HCT116 (cell line): ENCODE data around the gene TLE4. TPM values are rescaled to one million over a fixed set of nuclear protein-coding genes. Genes with fewer than 3 reads are reported as not detected.

Source experiments
- ATAC-seq: fragments of 200-7000 bp; cut with Tn5 transposase; 2 replicates; pipeline ENCODE4 v1.9.1; 2020; ENCODE audit warnings: mild to moderate bottlenecking, moderate library complexity
- BruUV-seq: library from RNA; stranded (reverse); fragments of 400-500 nt; replicated peaks from 2 replicates; lab custom pipeline; 2021; lab: Mats Ljungman, UMichigan
- CTCF ChIA-PET: fragments of 300-600 bp; sonication (Branson Sonifier 250); formaldehyde crosslinking; loops from one replicate; lab custom pipeline; 2021; ENCODE audit warnings: antibody characterized with exemption; lab: Charles Lee
- POLR2A ChIA-PET: fragments of 300-600, 350-600 bp; sonication (Branson Sonifier 250); formaldehyde crosslinking; loops from one replicate; lab custom pipeline; 2021; ENCODE audit warnings: antibody characterized with exemption; lab: Charles Lee
- RAD21 ChIA-PET, 2 experiments: fragments of 300-600 bp; sonication (Branson Sonifier 250); formaldehyde crosslinking; loops; one replicate each; lab custom pipeline; 2023; ENCODE audit warnings: low total read pairs in 2 of 2; ENCODE audit not compliant: uncharacterized antibody in 2 of 2, unreplicated experiment in 2 of 2, low non-redundant PET in 1 of 2; lab: Charles Lee
- DNase-seq: peaks from one replicate; pipeline ENCODE4 v3.0.0-alpha.2; 2010; ENCODE audit warnings: low read depth, low spot score
- H2AFZ ChIP-seq: fragments of 200-600 bp; shearing (Covaris generic), sonication (generic); 2 replicates; pipeline ENCODE4 v1.6.1; 2017; ENCODE audit warnings: low read depth, mixed run types, mixed read lengths, antibody characterized with exemption, low read length; ENCODE audit not compliant: poor library complexity, severe bottlenecking
- H3K27ac ChIP-seq: 2 replicates; pipeline ENCODE4 v1.5.1; 2012; ENCODE audit warnings: low read depth, low read length
- H3K27me3 ChIP-seq: fragments of 200-600 bp; sonication (generic); 2 replicates; pipeline ENCODE4 v1.6.1; 2016; ENCODE audit warnings: mixed run types, low read length, mixed read lengths; ENCODE audit not compliant: insufficient read depth
- H3K36me3 ChIP-seq, 2 experiments: fragments of 200-500 bp in 1 of 2; fragments of 200-600 bp in 1 of 2; sonication (Bioruptor generic) in 1 of 2; sonication (generic) in 1 of 2; 2 replicates each; pipeline versions ENCODE4 v1.5.1 to v1.6.1; 2014 to 2016; ENCODE audit warnings: low read length in 2 of 2, inconsistent platforms in 1 of 2, mixed read lengths in 1 of 2, mixed run types in 1 of 2; ENCODE audit not compliant: insufficient read depth in 2 of 2, control insufficient read depth in 1 of 2
- H3K4me1 ChIP-seq, 2 experiments: fragments of 200-600 bp in 1 of 2; sonication (generic) in 1 of 2; 2 replicates each; pipeline versions ENCODE4 v1.5.1 to v1.6.1; 2012 to 2017; ENCODE audit warnings: low read length in 2 of 2, inconsistent platforms in 1 of 2, mild to moderate bottlenecking in 1 of 2, mixed read lengths in 1 of 2, mixed run types in 1 of 2, moderate library complexity in 1 of 2; ENCODE audit not compliant: insufficient read depth in 2 of 2, control insufficient read depth in 1 of 2
- H3K4me2 ChIP-seq: fragments of 200-600 bp; sonication (generic); 2 replicates; pipeline ENCODE4 v1.6.1; 2017; ENCODE audit warnings: mixed run types, low read length, mixed read lengths
- H3K4me3 ChIP-seq, 2 experiments: fragments of 200-600 bp in 1 of 2; sonication (generic) in 1 of 2; replicated peaks in 1 of 2; 2 replicates each; pipeline ENCODE4 v1.5.1; 2011 to 2016; ENCODE audit warnings: low read length in 2 of 2, control low read depth in 1 of 2, low read depth in 1 of 2, mild to moderate bottlenecking in 1 of 2, mixed read lengths in 1 of 2, mixed run types in 1 of 2
- H3K79me2 ChIP-seq: fragments of 200-600 bp; sonication (generic); 2 replicates; pipeline ENCODE4 v1.6.1; 2017; ENCODE audit warnings: mild to moderate bottlenecking, mixed run types, low read length, moderate library complexity, mixed read lengths; ENCODE audit not compliant: insufficient read depth
- H3K9ac ChIP-seq: fragments of 200-600 bp; sonication (generic); 2 replicates; pipeline ENCODE4 v1.6.1; 2016; ENCODE audit warnings: low read length, mixed read lengths
- H3K9me2 ChIP-seq: fragments of 200-600 bp; sonication (generic), shearing (Covaris generic); 2 replicates; pipeline ENCODE4 v1.6.1; 2017; ENCODE audit warnings: mixed run types, mild to moderate bottlenecking, moderate library complexity; ENCODE audit not compliant: insufficient read depth
- H3K9me3 ChIP-seq, 2 experiments: fragments of 200-500 bp in 1 of 2; fragments of 200-600 bp in 1 of 2; sonication (Bioruptor generic) in 1 of 2; sonication (generic) in 1 of 2; 2 replicates each; pipeline ENCODE4 v1.6.1; 2014 to 2017; ENCODE audit warnings: low read length in 2 of 2, mixed read lengths in 2 of 2, inconsistent platforms in 1 of 2, low read depth in 1 of 2, mild to moderate bottlenecking in 1 of 2, mixed run types in 1 of 2, moderate library complexity in 1 of 2; ENCODE audit not compliant: control insufficient read depth in 1 of 2, insufficient read depth in 1 of 2
- H4K20me1 ChIP-seq: fragments of 200-600 bp; sonication (generic), shearing (Covaris generic); 2 replicates; pipeline ENCODE4 v1.6.1; 2017; ENCODE audit warnings: mixed run types, mild to moderate bottlenecking, moderate library complexity; ENCODE audit not compliant: insufficient read depth
- CBX3 ChIP-seq: IDR thresholded peaks from 2 replicates; pipeline ENCODE4 v1.6.1; 2012; ENCODE audit warnings: low read depth
- EGR1 ChIP-seq: IDR thresholded peaks from 2 replicates; pipeline ENCODE4 v1.6.1; 2012; ENCODE audit warnings: low read depth
- ELF1 ChIP-seq: IDR thresholded peaks from 2 replicates; pipeline ENCODE4 v1.6.1; 2012; ENCODE audit warnings: low read depth, borderline replicate concordance
- EZH2 ChIP-seq: fragments of 200-600 bp; sonication (generic); IDR thresholded peaks from 2 replicates; pipeline ENCODE4 v1.6.1; 2017; ENCODE audit warnings: antibody characterized with exemption, mixed run types
- EZH2phosphoT487 ChIP-seq: fragments of 200-600 bp; IDR thresholded peaks from 2 replicates; pipeline ENCODE4 v1.6.1; 2018; ENCODE audit warnings: antibody characterized with exemption, borderline replicate concordance
- FOSL1 ChIP-seq: IDR thresholded peaks from 2 replicates; pipeline ENCODE4 v1.6.1; 2012; ENCODE audit warnings: low read depth
- POLR2A ChIP-seq: IDR thresholded peaks from 2 replicates; pipeline ENCODE4 v1.7.0; 2011; ENCODE audit warnings: borderline replicate concordance; ENCODE audit not compliant: insufficient read depth, insufficient read length; ENCODE audit errors: extremely low read depth
- POLR2AphosphoS5 ChIP-seq: IDR thresholded peaks from 2 replicates; pipeline ENCODE4 v1.6.1; 2011; ENCODE audit warnings: mild to moderate bottlenecking, low read depth, low read length, moderate library complexity
- RAD21 ChIP-seq: IDR thresholded peaks from 2 replicates; pipeline ENCODE4 v1.6.1; 2012; ENCODE audit warnings: low read depth, mild to moderate bottlenecking
- REST ChIP-seq: IDR thresholded peaks from 2 replicates; pipeline ENCODE4 v1.6.1; 2012; ENCODE audit warnings: low read depth
- SP1 ChIP-seq: IDR thresholded peaks from 2 replicates; pipeline ENCODE4 v1.6.1; 2012; ENCODE audit warnings: low read depth
- SRF ChIP-seq: IDR thresholded peaks from 2 replicates; pipeline ENCODE4 v1.6.1; 2012; ENCODE audit warnings: low read depth
- ZNF274 ChIP-seq: fragments of 200-500 bp; sonication (Bioruptor generic); IDR thresholded peaks from 2 replicates; pipeline ENCODE4 v1.6.1; 2014; ENCODE audit warnings: mild to moderate bottlenecking, low read depth, low read length, inconsistent platforms
- intact Hi-C: fragments of 100-400 bp; cut with micrococcal nuclease; formaldehyde crosslinking; loops from 2 replicates; pipeline ENCODE4 v1.10.0; 2022
- total RNA-seq: library from RNA; stranded (reverse); gene quantifications from one replicate; pipeline ENCODE4 v1.2.1, GENCODE V29; 2021; ENCODE audit not compliant: unreplicated experiment
- TF ChIP-seq, protein P1 (sequence below): IDR thresholded peaks from 2 replicates; pipeline ENCODE4 v1.6.1; 2012
- TF ChIP-seq, protein P2 (sequence below), 3 experiments: fragments of 200-600 bp in 1 of 3; sonication (generic) in 1 of 3; IDR thresholded peaks in 2 of 3; conservative IDR thresholded peaks in 1 of 3; 2 replicates each; pipeline ENCODE4 v1.5.1; 2012 to 2017; ENCODE audit warnings: low read depth in 2 of 3, low read length in 2 of 3, antibody characterized with exemption in 1 of 3, borderline replicate concordance in 1 of 3, control low read depth in 1 of 3, mild to moderate bottlenecking in 1 of 3, mixed read lengths in 1 of 3, mixed run types in 1 of 3, moderate library complexity in 1 of 3; ENCODE audit not compliant: insufficient read depth in 1 of 3
- TF ChIP-seq, protein P3 (sequence below): IDR thresholded peaks from 2 replicates; pipeline ENCODE4 v1.6.1; 2012

TLE4 gene
- total RNA-seq, 1 experiment from 2014 or later: 0.39 TPM

DNA sequence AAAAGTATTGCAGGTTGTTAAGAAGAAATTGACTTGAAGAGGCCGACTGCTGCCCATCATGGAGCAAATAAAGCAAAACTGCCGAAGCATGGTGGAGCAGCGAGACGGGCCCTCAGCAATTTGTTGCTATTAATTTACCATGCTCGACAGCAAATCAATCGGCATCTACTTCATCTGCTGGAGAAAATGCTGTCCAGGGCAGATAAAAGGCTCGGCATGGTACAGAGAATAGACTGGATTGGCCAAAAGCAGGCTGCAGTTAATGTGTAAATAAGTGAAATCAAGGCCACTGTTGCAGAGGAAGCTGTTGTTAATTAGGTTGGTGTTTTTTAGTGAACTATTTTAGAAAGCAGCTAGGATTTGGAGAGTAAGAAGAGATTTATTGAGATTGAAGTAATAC is 8.3 kb downstream of the TLE4 start:
- Histone ChIP-seq H3K4me3 (no peak overlapping the region), H3K9me3 (peaks cover 0 to 18% of the 10 kb centered on the region in 2 experiments; a peak in 2 of 4 replicates), H3K27me3 (no peaks in the 10 kb centered on the region), H3K36me3 (no peaks in the 10 kb centered on the region), H3K9ac (no peak overlapping the region), H3K4me1 (no peaks in the 10 kb centered on the region), H3K79me2 (no peaks in the 10 kb centered on the region), H3K27ac (no peak overlapping the region), H3K9me2 (no peaks in the 10 kb centered on the region), H4K20me1 (no peaks in the 10 kb centered on the region), H3K4me2 (no peak overlapping the region), H2AFZ (no peak overlapping the region)
- no peak for TF ChIP-seq SRF
- no TSS peak for BruUV-seq
- DNase-seq: no peak
- RAD21 ChIA-PET: no interaction called here
- intact Hi-C loops: no loop called here
- no peak for ATAC-seq
- POLR2A ChIA-PET: no interaction called here
- CTCF ChIA-PET: no interaction called here

- RAD21 ChIA-PET: no interaction called here
- Histone ChIP-seq H3K27ac (no peak overlapping the region), H3K4me1 (no peaks in the 10 kb centered on the region), H3K79me2 (no peaks in the 10 kb centered on the region), H3K9me3 (peaks cover 0 to 18% of the 10 kb centered on the region in 2 experiments; a peak in 2 of 4 replicates), H4K20me1 (no peaks in the 10 kb centered on the region), H3K36me3 (no peaks in the 10 kb centered on the region), H3K9me2 (no peaks in the 10 kb centered on the region), H3K9ac (no peak overlapping the region), H2AFZ (no peak overlapping the region), H3K4me3 (no peak overlapping the region), H3K27me3 (no peaks in the 10 kb centered on the region), H3K4me2 (no peak overlapping the region)
- CTCF ChIA-PET: no interaction called here
- TF ChIP-seq SRF: no peak
- TF ChIP-seq, protein P1, sequence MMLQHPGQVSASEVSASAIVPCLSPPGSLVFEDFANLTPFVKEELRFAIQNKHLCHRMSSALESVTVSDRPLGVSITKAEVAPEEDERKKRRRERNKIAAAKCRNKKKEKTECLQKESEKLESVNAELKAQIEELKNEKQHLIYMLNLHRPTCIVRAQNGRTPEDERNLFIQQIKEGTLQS: no peak
- TF ChIP-seq CBX3: no peak
- TF ChIP-seq REST: no peak
- TF ChIP-seq EGR1: no peak
- TF ChIP-seq, protein P2, sequence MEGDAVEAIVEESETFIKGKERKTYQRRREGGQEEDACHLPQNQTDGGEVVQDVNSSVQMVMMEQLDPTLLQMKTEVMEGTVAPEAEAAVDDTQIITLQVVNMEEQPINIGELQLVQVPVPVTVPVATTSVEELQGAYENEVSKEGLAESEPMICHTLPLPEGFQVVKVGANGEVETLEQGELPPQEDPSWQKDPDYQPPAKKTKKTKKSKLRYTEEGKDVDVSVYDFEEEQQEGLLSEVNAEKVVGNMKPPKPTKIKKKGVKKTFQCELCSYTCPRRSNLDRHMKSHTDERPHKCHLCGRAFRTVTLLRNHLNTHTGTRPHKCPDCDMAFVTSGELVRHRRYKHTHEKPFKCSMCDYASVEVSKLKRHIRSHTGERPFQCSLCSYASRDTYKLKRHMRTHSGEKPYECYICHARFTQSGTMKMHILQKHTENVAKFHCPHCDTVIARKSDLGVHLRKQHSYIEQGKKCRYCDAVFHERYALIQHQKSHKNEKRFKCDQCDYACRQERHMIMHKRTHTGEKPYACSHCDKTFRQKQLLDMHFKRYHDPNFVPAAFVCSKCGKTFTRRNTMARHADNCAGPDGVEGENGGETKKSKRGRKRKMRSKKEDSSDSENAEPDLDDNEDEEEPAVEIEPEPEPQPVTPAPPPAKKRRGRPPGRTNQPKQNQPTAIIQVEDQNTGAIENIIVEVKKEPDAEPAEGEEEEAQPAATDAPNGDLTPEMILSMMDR (IDR thresholded peaks at IDR 0.05 in 2 of 3, conservative IDR thresholded peaks at IDR 0.05 in 1 of 3; ENCODE audit: borderline replicate concordance in 1 of 3, insufficient read depth in 1 of 3, low read depth in 2 of 3, low read length in 2 of 3): no peak
- no peak for TF ChIP-seq SP1
- TF ChIP-seq EZH2phosphoT487: no peak
- no peak for TF ChIP-seq RAD21
- TF ChIP-seq POLR2A: no peak
- TF ChIP-seq ZNF274: no peak
- TF ChIP-seq POLR2AphosphoS5: no peak
- TF ChIP-seq, protein P3, sequence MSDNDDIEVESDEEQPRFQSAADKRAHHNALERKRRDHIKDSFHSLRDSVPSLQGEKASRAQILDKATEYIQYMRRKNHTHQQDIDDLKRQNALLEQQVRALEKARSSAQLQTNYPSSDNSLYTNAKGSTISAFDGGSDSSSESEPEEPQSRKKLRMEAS: no peak
- TF ChIP-seq FOSL1: no peak
- TF ChIP-seq ELF1: no peak
- no peak for TF ChIP-seq EZH2
- POLR2A ChIA-PET: no interaction called here
- BruUV-seq: no TSS peak
- intact Hi-C loops: no loop called here
- no peak for DNase-seq
- ATAC-seq: no peak
These were observed 9.6 kb downstream of the TLE4 start for GRCh38 chr9:79581388-79581787.
